Ishikawa (cell line): ENCODE measurements around the gene BPIFB4.

Experiments used
- CEBPB ChIP-seq: IDR thresholded peaks from 2 replicates; pipeline ENCODE4 v1.6.1; 2012
- CREB1 ChIP-seq: IDR thresholded peaks from 2 replicates; pipeline ENCODE4 v1.6.1; 2012; ENCODE audit warnings: low read depth
- EGR1 ChIP-seq: IDR thresholded peaks from 2 replicates; pipeline ENCODE4 v1.6.1; 2012
- EP300 ChIP-seq: IDR thresholded peaks from 2 replicates; pipeline ENCODE4 v1.6.1; 2012; ENCODE audit warnings: borderline replicate concordance
- FOXM1 ChIP-seq: IDR thresholded peaks from 2 replicates; pipeline ENCODE4 v1.6.1; 2012; ENCODE audit warnings: low read depth, borderline replicate concordance
- MAX ChIP-seq: IDR thresholded peaks from 2 replicates; pipeline ENCODE4 v1.6.1; 2012
- RAD21 ChIP-seq: IDR thresholded peaks from 2 replicates; pipeline ENCODE4 v1.6.1; 2012; ENCODE audit warnings: low read depth
- REST ChIP-seq: IDR thresholded peaks from 2 replicates; pipeline ENCODE4 v1.6.1; 2012; ENCODE audit warnings: low read depth, mild to moderate bottlenecking
- TAF1 ChIP-seq: IDR thresholded peaks from 2 replicates; pipeline ENCODE4 v1.6.1; 2012; ENCODE audit warnings: low read depth, mild to moderate bottlenecking
- TCF12 ChIP-seq: IDR thresholded peaks from 2 replicates; pipeline ENCODE4 v1.6.1; 2012; ENCODE audit warnings: low read depth
- TEAD4 ChIP-seq: IDR thresholded peaks from 2 replicates; pipeline ENCODE4 v1.6.1; 2012
- USF1 ChIP-seq: IDR thresholded peaks from 2 replicates; pipeline ENCODE4 v1.6.1; 2012
- YY1 ChIP-seq: IDR thresholded peaks from 2 replicates; pipeline ENCODE4 v1.6.1; 2012; ENCODE audit warnings: low read depth

- TF ChIP-seq TAF1, result no peak
- no peak for TF ChIP-seq CEBPB
- no peak for TF ChIP-seq REST
- no peak for TF ChIP-seq EP300
- no peak for TF ChIP-seq CREB1
- TF ChIP-seq MAX, result no peak
- no peak for TF ChIP-seq RAD21
- TF ChIP-seq TEAD4, result no peak
- no peak for TF ChIP-seq YY1
- no peak for TF ChIP-seq USF1
- no peak for TF ChIP-seq EGR1
- TF ChIP-seq FOXM1, result no peak
- no peak for TF ChIP-seq TCF12
These were observed 28.1 kb upstream of the BPIFB4 start for GRCh38 chr20:33051333-33051732.
